GM23248 (cell line): ENCODE data around the gene XRN1. TPM values are rescaled to one million over a fixed set of nuclear protein-coding genes. Genes with fewer than 3 reads are reported as not detected.
"Not testable (repeated sequence)": the region's sequence is repeated elsewhere in the genome, so short reads cannot be mapped to it uniquely, and the experiment has no call there.

ENCODE experiments used
- DNase-seq: peaks from one replicate; pipeline ENCODE4 v3.0.0-alpha.2; 2015
- H2AFZ ChIP-seq: fragments of 200-600 bp; sonication (generic); 2 replicates; pipeline ENCODE4 v1.6.1; 2016; ENCODE audit warnings: antibody characterized with exemption
- H3F3A ChIP-seq: fragments of 200-600 bp; sonication (generic); 2 replicates; pipeline ENCODE4 v1.6.1; 2016; ENCODE audit warnings: mild to moderate bottlenecking, antibody characterized with exemption, mixed run types; ENCODE audit not compliant: insufficient read depth
- H3K27ac ChIP-seq: fragments of 200-600 bp; sonication (generic); 2 replicates; pipeline ENCODE4 v1.5.1; 2016; ENCODE audit warnings: mild to moderate bottlenecking
- H3K27me3 ChIP-seq: fragments of 200-600 bp; sonication (generic); replicated peaks from 2 replicates; pipeline ENCODE4 v1.6.1; 2016; ENCODE audit warnings: mild to moderate bottlenecking; ENCODE audit not compliant: insufficient read depth
- H3K36me3 ChIP-seq: fragments of 200-600 bp; sonication (generic); 2 replicates; pipeline ENCODE4 v1.6.1; 2016; ENCODE audit warnings: low read depth, mild to moderate bottlenecking
- H3K4me1 ChIP-seq: fragments of 200-600 bp; sonication (generic); 2 replicates; pipeline ENCODE4 v1.6.1; 2016; ENCODE audit warnings: mild to moderate bottlenecking; ENCODE audit not compliant: insufficient read depth
- H3K4me2 ChIP-seq: fragments of 200-600 bp; sonication (generic); one replicate; pipeline ENCODE4 v1.6.1; 2016; ENCODE audit warnings: mild to moderate bottlenecking; ENCODE audit not compliant: unreplicated experiment
- H3K4me3 ChIP-seq: fragments of 200-600 bp; sonication (generic); 2 replicates; pipeline ENCODE4 v1.5.1; 2016; ENCODE audit warnings: mild to moderate bottlenecking
- H3K79me2 ChIP-seq: fragments of 200-600 bp; sonication (generic); 2 replicates; pipeline ENCODE4 v1.6.1; 2016; ENCODE audit warnings: mild to moderate bottlenecking; ENCODE audit not compliant: insufficient read depth
- H3K9ac ChIP-seq: fragments of 200-600 bp; sonication (generic); 2 replicates; pipeline ENCODE4 v1.6.1; 2016; ENCODE audit warnings: mild to moderate bottlenecking
- H3K9me2 ChIP-seq: fragments of 200-600 bp; sonication (generic); 2 replicates; pipeline ENCODE4 v1.6.1; 2016; ENCODE audit warnings: mixed run types, mild to moderate bottlenecking, moderate library complexity; ENCODE audit not compliant: insufficient read depth
- H3K9me3 ChIP-seq: fragments of 200-600 bp; sonication (generic); one replicate; pipeline ENCODE4 v1.6.1; 2017; ENCODE audit warnings: low read depth
- H4K20me1 ChIP-seq: fragments of 200-600 bp; sonication (generic); 2 replicates; pipeline ENCODE4 v1.6.0; 2016; ENCODE audit not compliant: insufficient read depth
- EZH2 ChIP-seq: fragments of 200-600 bp; sonication (generic); IDR thresholded peaks from 2 replicates; pipeline ENCODE4 v1.6.1; 2018; ENCODE audit warnings: antibody characterized with exemption, mild to moderate bottlenecking; ENCODE audit not compliant: insufficient read depth, poor library complexity, severe bottlenecking
- EZH2phosphoT487 ChIP-seq: fragments of 200-600 bp; sonication (generic); IDR thresholded peaks from 2 replicates; pipeline ENCODE4 v1.6.1; 2018; ENCODE audit warnings: antibody characterized with exemption, moderate library complexity, mild to moderate bottlenecking, low read depth; ENCODE audit not compliant: insufficient read depth
- WGBS, 2 experiments: methylation state at CpG; one replicate each; pipeline ENCODE4 v1.1.6; 2015 to 2017; ENCODE audit warnings: low lambda C conversion rate in 2 of 2, low coverage in 1 of 2; ENCODE audit errors: missing lambda C conversion rate in 2 of 2; 5-methylcytosine and 5-hydroxymethylcytosine counted together
- in situ Hi-C: fragments of 300-500 bp; cut with MboI; formaldehyde crosslinking; loops from 2 replicates; pipeline ENCODE4 v1.15.0; 2020
- polyA plus RNA-seq: library from polyadenylated mRNA; unstranded; fragments of >200 nt; fragmentation: Nextera tagmentation; extraction: Ambion mirVana; gene quantifications from 2 replicates; pipeline ENCODE4 v1.2.1, GENCODE V29; 2016
- total RNA-seq: library from RNA; depleted of rRNA; stranded (reverse); fragments of >200 nt; shearing (Covaris generic); gene quantifications from 2 replicates; pipeline ENCODE4 v1.2.3, GENCODE V29; 2014

XRN1 gene
- total and polyA plus RNA-seq, 2 experiments from 2014 or later = 17.5 to 35.0 TPM

- Histone ChIP-seq H3K9me3 (no peaks in the 10 kb centered on the region), H4K20me1 (no peaks in the 10 kb centered on the region), H3F3A (no peaks in the 10 kb centered on the region; the same call in 1 of the 2 replicates), H3K27ac (no peak overlapping the region), H3K9me2 (no peaks in the 10 kb centered on the region), H3K36me3 (peaks cover 49% of the 10 kb centered on the region), H2AFZ (no peak overlapping the region), H3K27me3 (no peaks in the 10 kb centered on the region), H3K9ac (no peak overlapping the region), H3K4me1 (0 out of 2 replicates have a peak, but pooled peaks cover 3% of the 10 kb centered on the region), H3K79me2 (no peaks in the 10 kb centered on the region), H3K4me2 (no peak overlapping the region), H3K4me3 (no peak overlapping the region)
- TF ChIP-seq EZH2 (no peak), EZH2phosphoT487 (no peak)
- WGBS, 2 experiments = 91 to 96% methylated on average over 1 of the region's 1 CpG
- in situ Hi-C loops = no loop called here
- DNase-seq = no peak
Measured at GRCh38 chr3:142348460-142348859, 99.4 kb downstream of the XRN1 start.

DNA sequence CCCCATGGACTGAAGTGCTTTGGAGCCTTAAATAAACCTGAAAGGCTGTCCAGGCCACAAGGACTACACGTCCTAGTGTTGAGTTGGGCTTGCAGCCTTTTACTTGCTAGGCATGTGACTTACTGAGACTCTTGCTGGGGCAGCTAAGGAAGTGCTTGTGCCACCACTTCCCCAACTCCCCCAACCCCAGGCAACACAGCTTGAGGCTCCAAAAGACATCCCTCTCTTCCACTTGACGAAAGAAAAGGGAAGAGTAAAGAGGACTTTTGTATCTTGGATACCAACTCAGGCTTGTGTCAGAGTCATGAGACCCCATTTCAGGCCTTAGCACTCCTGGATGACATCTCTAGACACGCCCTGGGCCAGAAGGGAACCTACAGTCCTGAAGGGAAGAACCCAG, 109.8 kb downstream of the XRN1 start:
- 63 to 72% methylated on average over 3 of the region's 3 CpGs for WGBS, 2 experiments

GRCh38 chr3:142332390-142332789, 115.4 kb downstream of the XRN1 start:
- H3K27ac ChIP-seq = no peak overlapping the region
- H2AFZ ChIP-seq = no peak overlapping the region
- H3K36me3 ChIP-seq = peaks cover 23% of the 10 kb centered on the region
- H3K9me2 ChIP-seq = no peaks in the 10 kb centered on the region
- H3K79me2 ChIP-seq = no peaks in the 10 kb centered on the region
- no peaks in the 10 kb centered on the region for H3K27me3 ChIP-seq
- H4K20me1 ChIP-seq = no peaks in the 10 kb centered on the region
- no peaks in the 10 kb centered on the region for H3F3A ChIP-seq
- no peak for TF ChIP-seq EZH2
- no peak for TF ChIP-seq EZH2phosphoT487
- H3K4me3 ChIP-seq = no peak overlapping the region
- no peak overlapping the region for H3K4me2 ChIP-seq
- WGBS, 2 experiments = 93 to 98% methylated on average over 2 of the region's 2 CpGs
- no peaks in the 10 kb centered on the region for H3K4me1 ChIP-seq
- DNase-seq = no peak
- in situ Hi-C loops = no loop called here
- H3K9ac ChIP-seq = no peak overlapping the region
- H3K9me3 ChIP-seq = no peaks in the 10 kb centered on the region

More for the DNA sequence above, 109.8 kb downstream of the XRN1 start:
- Histone ChIP-seq H2AFZ (no peak overlapping the region), H3K9me2 (no peaks in the 10 kb centered on the region), H3K9ac (no peak overlapping the region), H4K20me1 (no peaks in the 10 kb centered on the region), H3K9me3 (peaks cover 2% of the 10 kb centered on the region), H3K27ac (no peak overlapping the region), H3K27me3 (no peaks in the 10 kb centered on the region), H3K79me2 (peaks cover 15% of the 10 kb centered on the region; the same call in 1 of the 2 replicates), H3F3A (no peaks in the 10 kb centered on the region), H3K4me2 (no peak overlapping the region), H3K36me3 (peaks cover 14% of the 10 kb centered on the region), H3K4me3 (no peak overlapping the region), H3K4me1 (no peaks in the 10 kb centered on the region)
- in situ Hi-C loops = no loop called here
- DNase-seq = no peak
- TF ChIP-seq EZH2 (no peak), EZH2phosphoT487 (no peak)

DNA sequence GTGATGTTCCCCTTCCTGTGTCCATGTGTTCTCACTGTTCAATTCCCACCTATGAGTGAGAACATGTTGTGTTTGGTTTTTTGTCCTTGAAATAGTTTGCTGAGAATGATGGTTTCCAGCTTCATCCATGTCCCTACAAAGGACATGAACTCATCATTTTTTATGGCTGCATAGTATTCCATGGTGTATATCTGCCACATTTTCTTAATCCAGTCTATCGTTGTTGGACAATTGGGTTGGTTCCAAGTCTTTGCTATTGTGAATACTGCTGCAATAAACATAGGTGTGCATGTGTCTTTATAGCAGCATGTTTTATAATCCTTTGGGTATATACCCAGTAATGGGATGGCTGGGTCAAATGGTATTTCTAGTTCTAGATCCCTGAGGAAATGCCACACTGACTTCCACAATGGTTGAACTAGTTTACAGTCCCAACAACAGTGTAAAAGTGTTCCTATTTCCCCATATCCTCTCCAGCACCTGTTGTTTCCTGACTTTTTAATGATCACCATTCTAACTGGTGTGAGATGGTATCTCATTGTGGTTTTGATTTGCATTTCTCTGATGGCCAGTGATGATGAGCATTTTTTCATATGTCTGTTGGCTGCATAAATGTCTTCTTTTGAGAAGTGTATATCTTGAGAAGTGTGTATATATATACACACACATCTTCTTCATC, 123.4 kb downstream of the XRN1 start:
- in situ Hi-C loops, H3K27me3 ChIP-seq: not testable (repeated sequence)
- 92 to 96% methylated on average over 1 of the region's 1 CpG for WGBS, 2 experiments

More for the DNA sequence above, 123.4 kb downstream of the XRN1 start:
- not testable (repeated sequence) for H3K79me2 ChIP-seq, H3K9me3 ChIP-seq, H3K4me3 ChIP-seq, H4K20me1 ChIP-seq, H3K9ac ChIP-seq, H3K27ac ChIP-seq, H3K9me2 ChIP-seq, DNase-seq, H3K4me2 ChIP-seq, H2AFZ ChIP-seq
- H3F3A ChIP-seq = peaks cover 19% of the 10 kb centered on the region
- peaks cover 12% of the 10 kb centered on the region; the same call in 1 of the 2 replicates for H3K4me1 ChIP-seq
- H3K36me3 ChIP-seq = peaks cover 21% of the 10 kb centered on the region
